ENCODE results near the gene ADAMTS16. TPM values are rescaled to one million over a fixed set of nuclear protein-coding genes. Genes with fewer than 3 reads are reported as not detected.

The ADAMTS16 gene
- total RNA-seq, 1 donor from 2014 or later = not detected

DNA sequence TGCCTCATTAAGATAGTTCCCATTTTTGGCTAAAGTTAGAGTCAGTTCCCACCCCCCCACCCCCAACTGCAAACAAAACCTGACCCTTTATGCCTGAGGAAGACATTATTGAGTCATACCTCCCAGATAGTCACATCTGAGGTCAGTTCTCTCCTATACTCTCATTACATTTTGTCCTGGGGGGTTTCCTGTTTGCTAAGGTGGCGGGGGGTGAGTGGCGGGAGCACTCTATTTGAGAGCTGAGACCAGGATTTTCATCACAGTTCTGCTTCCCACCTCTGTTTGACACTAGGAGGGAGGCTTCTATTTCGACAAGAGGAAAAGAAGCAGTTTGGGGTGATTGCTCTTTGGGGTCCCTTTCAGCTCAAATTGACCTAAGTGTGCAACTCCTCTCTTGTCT, 222.9 kb downstream of the ADAMTS16 start:
- no peak overlapping the region for H3K27ac Mint-ChIP-seq
- intact Hi-C loops (cut with micrococcal nuclease) = no loop called here
- H3K4me3 Mint-ChIP-seq (ENCODE audit: low read depth) = no peak overlapping the region
- H3K4me1 Mint-ChIP-seq (ENCODE audit: low read depth) = no peaks in the 10 kb centered on the region
- H3K27me3 Mint-ChIP-seq (ENCODE audit: low read depth) = no peaks in the 10 kb centered on the region
- no peaks in the 10 kb centered on the region for H3K9me3 Mint-ChIP-seq
- no peak for DNase-seq (ENCODE audit: low spot score)
- no peaks in the 10 kb centered on the region for H3K36me3 Mint-ChIP-seq (ENCODE audit: low read depth)

DNA sequence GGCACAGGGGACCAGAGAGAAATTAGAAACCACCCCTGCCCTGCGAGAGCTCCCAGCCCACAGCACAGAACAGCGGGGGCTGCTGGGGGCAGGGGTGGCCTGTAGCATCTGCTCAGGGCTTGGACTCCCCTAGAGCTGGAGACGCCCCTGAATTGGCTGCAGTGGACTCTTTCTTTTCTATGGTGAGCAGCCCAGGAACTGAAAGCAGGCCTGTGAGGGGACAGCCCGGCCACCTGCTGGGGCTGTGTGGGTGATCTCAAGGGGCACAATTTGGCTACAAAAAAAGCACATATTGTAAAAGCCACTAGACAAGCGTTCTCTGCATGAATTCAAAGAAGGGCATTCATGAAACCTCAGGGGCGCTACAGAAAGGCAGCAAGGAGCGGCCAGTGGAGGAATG, 224.8 kb downstream of the ADAMTS16 start:
- Mint-ChIP-seq H3K9me3 (no peaks in the 10 kb centered on the region), H3K27ac (no peak overlapping the region), H3K27me3 (ENCODE audit: low read depth) (no peaks in the 10 kb centered on the region), H3K36me3 (ENCODE audit: low read depth) (no peaks in the 10 kb centered on the region), H3K4me3 (ENCODE audit: low read depth) (no peak overlapping the region), H3K4me1 (ENCODE audit: low read depth) (no peaks in the 10 kb centered on the region)
- DNase-seq (ENCODE audit: low spot score) = no peak
- intact Hi-C loops (cut with micrococcal nuclease) = no loop called here

DNA sequence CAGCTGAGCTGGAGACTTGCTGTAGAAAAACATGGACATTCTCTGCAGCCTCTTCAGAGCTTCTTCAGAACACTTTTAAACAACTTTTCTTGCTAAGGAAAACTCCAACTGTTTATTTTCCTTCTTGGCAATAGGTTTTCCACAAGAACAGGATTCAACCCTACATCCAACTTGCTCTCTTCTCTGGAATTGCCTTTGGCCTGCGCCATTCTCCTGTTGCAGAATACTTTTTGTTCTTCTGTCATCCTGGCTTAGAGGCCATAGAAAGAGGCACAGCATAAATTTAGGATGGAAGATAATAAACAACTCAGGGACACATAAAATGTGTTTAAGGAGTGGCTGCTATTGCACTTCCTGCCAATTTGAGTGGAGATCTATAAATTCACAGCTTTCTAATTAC, 227.6 kb downstream of the ADAMTS16 start:
- no peak overlapping the region for H3K27ac Mint-ChIP-seq
- H3K36me3 Mint-ChIP-seq (ENCODE audit: low read depth) = no peaks in the 10 kb centered on the region
- no peak overlapping the region for H3K4me3 Mint-ChIP-seq (ENCODE audit: low read depth)
- no peak for DNase-seq (ENCODE audit: low spot score)
- intact Hi-C loops (cut with micrococcal nuclease) = no loop called here
- no peaks in the 10 kb centered on the region for H3K9me3 Mint-ChIP-seq
- H3K4me1 Mint-ChIP-seq (ENCODE audit: low read depth) = no peaks in the 10 kb centered on the region
- no peaks in the 10 kb centered on the region for H3K27me3 Mint-ChIP-seq (ENCODE audit: low read depth)

DNA sequence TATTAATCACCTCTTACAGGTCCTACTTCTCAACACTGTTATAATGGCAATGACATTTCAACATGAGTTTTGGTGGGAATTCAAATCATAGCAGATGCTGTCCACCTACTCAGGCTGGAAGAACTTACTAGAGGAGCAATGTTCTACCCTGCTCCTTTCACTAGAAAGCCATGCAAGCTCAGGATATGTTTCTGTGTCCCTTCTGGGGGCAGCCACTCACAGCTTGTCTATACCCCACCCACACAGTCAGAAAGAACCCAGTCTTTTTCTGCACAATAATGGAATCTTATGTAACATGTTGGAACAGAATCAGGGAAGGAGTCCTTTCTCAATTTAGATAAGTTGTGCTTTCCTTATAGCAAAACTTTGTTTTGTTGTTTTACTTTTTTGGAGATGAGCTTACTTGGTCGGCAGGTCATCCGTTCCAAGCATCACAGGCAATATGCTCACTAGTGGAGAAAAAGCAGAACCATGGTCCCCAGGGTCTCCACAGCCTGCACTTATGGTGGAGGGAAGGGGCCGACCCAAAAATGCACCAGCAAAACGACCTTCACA, 229.0 kb downstream of the ADAMTS16 start:
- no peaks in the 10 kb centered on the region for H3K9me3 Mint-ChIP-seq

More for the DNA sequence above, 229.0 kb downstream of the ADAMTS16 start:
- intact Hi-C loops (cut with micrococcal nuclease) = no loop called here
- no peaks in the 10 kb centered on the region for H3K4me1 Mint-ChIP-seq (ENCODE audit: low read depth)
- no peaks in the 10 kb centered on the region for H3K27me3 Mint-ChIP-seq (ENCODE audit: low read depth)
- no peaks in the 10 kb centered on the region for H3K36me3 Mint-ChIP-seq (ENCODE audit: low read depth)
- no peak overlapping the region for H3K27ac Mint-ChIP-seq
- H3K4me3 Mint-ChIP-seq (ENCODE audit: low read depth) = no peak overlapping the region
- no peak for DNase-seq (ENCODE audit: low spot score)
